Measurements from ENCODE around the gene ACOD1. TPM values are rescaled to one million over a fixed set of nuclear protein-coding genes. Genes with fewer than 3 reads are reported as not detected.
"Not testable (repeated sequence)": the region's sequence is repeated elsewhere in the genome, so short reads cannot be mapped to it uniquely, and the experiment has no call there.

The ACOD1 gene
- total and polyA plus RNA-seq, 3 donors from 2014 or later = 0.12 TPM; not detected in 2

DNA sequence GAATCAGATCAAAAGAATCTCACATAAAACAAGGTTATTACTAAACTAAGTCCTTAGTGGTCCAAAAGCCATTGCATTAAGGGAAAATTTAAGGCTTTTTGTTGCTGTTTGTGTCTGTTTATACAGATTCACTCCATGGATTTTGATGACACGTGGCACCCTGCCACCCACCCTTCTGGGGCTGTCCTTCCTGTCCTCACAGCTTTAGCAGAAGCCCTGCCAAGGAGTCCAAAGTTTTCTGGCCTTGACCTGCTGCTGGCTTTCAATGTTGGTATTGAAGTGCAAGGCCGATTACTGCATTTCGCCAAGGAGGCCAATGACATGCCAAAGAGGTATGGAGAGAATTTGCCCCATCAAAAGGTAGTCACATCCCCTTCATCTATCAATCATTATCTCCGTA lies 6.9 kb downstream of the ACOD1 start:
- 49 to 61% methylated on average over 4 of the region's 4 CpGs for WGBS, 2 donors
- no peak overlapping the region for H3K4me3 ChIP-seq
- intact Hi-C loops (cut with DNase I; ENCODE audit: low total_unique reads) = no loop called here

DNA sequence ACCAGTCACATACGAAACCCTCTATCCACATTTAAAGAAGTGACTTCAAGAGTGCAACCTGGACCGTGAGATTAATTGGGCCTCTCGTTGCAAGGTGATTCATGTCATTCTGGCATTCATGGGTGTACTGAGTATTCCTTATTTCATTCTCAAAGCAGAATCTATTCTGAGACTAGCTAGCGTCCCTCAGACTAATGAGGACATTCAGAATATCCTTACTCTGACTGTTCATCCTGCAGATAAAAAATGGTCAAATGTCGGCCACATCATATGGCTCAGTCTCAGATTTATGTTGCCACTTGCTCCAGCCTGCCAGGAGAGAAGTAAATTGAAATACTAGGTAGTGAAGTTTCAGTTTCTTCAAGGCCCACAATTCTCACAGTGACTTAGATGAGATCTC lies 7.3 kb downstream of the ACOD1 start:
- Histone ChIP-seq H3K4me3 (no peak overlapping the region), H3K27me3 (no peaks in the 10 kb centered on the region), H3K9me3 (no peaks in the 10 kb centered on the region), H3K4me1 (no peaks in the 10 kb centered on the region), H3K27ac (no peak overlapping the region), H3K36me3 (ENCODE audit: low read depth, missing control alignments) (no peaks in the 10 kb centered on the region)
- DNase-seq = no peak
- intact Hi-C loops (cut with DNase I; ENCODE audit: low total_unique reads) = no loop called here
- no peak for TF ChIP-seq POLR2A (IDR thresholded peaks at IDR 0.05)
- TF ChIP-seq, protein P1, sequence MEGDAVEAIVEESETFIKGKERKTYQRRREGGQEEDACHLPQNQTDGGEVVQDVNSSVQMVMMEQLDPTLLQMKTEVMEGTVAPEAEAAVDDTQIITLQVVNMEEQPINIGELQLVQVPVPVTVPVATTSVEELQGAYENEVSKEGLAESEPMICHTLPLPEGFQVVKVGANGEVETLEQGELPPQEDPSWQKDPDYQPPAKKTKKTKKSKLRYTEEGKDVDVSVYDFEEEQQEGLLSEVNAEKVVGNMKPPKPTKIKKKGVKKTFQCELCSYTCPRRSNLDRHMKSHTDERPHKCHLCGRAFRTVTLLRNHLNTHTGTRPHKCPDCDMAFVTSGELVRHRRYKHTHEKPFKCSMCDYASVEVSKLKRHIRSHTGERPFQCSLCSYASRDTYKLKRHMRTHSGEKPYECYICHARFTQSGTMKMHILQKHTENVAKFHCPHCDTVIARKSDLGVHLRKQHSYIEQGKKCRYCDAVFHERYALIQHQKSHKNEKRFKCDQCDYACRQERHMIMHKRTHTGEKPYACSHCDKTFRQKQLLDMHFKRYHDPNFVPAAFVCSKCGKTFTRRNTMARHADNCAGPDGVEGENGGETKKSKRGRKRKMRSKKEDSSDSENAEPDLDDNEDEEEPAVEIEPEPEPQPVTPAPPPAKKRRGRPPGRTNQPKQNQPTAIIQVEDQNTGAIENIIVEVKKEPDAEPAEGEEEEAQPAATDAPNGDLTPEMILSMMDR (IDR thresholded peaks at IDR 0.05) = no peak
- WGBS, 2 donors = 71 to 76% methylated on average over 5 of the region's 5 CpGs

More for the DNA sequence above, 6.9 kb downstream of the ACOD1 start:
- Histone ChIP-seq H3K27ac (no peak overlapping the region), H3K36me3 (ENCODE audit: low read depth, missing control alignments) (no peaks in the 10 kb centered on the region), H3K4me1 (no peaks in the 10 kb centered on the region), H3K27me3 (no peaks in the 10 kb centered on the region), H3K9me3 (no peaks in the 10 kb centered on the region)
- DNase-seq = no peak
- no peak for TF ChIP-seq POLR2A (IDR thresholded peaks at IDR 0.05)
- TF ChIP-seq, protein P1 (IDR thresholded peaks at IDR 0.05) = no peak

DNA sequence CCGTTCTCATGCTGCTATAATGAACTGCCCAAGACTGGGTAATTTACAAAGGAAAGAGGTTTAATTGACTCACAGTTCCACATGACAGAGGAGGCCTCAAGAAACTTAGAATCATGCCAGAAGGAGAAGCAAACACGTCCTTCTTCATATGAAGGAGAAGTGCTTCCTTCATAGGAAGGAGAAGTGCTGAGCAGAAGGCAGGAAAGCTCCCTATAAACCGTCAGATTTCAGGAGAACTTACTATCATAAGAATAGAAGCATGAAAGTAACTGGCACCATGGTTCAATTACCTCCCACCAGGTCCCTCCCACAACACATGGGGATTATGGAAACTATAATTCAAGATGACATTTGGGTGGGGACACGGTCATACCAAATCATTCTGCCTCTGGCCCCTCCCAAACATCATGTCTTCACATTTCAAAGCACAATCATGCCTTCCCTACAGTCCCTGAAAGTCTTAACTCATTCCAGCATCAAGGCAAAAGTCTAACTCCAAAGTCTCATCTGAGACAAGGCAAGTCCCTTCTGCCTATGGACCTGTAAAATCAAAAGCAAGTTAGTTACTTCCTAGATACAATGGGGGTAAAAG lies 10.6 kb downstream of the ACOD1 start:
- no peak for TF ChIP-seq POLR2A (IDR thresholded peaks at IDR 0.05)
- TF ChIP-seq, protein P1 (IDR thresholded peaks at IDR 0.05) = no peak
- intact Hi-C loops (cut with DNase I; ENCODE audit: low total_unique reads) = no loop called here
- WGBS, 2 donors = 78 to 93% methylated on average over 4 of the region's 4 CpGs
- DNase-seq = no peak
- H3K36me3 ChIP-seq (ENCODE audit: low read depth, missing control alignments) = no peaks in the 10 kb centered on the region
- no peaks in the 10 kb centered on the region for H3K27me3 ChIP-seq
- no peaks in the 10 kb centered on the region for H3K4me1 ChIP-seq
- no peak overlapping the region for H3K27ac ChIP-seq
- no peak overlapping the region for H3K4me3 ChIP-seq
- no peaks in the 10 kb centered on the region for H3K9me3 ChIP-seq

DNA sequence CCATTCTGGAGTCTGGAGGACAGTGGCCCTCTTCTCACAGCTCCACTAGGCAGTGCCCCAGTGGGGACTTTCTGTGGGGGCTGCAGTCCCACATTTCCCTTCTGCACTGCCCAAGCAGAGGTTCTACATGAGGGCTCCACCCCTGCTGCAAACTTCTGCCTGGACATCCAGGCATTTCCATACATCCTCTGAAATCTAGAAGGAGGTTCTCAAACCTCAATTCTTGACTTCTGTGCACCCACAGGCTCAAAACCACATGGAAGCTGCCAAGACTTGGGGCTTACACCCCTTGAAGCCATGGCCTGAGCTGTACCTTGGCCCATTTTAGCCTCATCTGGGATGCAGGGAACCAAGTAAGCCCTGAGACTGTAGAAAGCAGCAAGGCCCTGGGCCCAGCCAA lies 11.4 kb downstream of the ACOD1 start:
- H3K4me1 ChIP-seq; H3K27ac ChIP-seq; intact Hi-C loops (cut with DNase I; ENCODE audit: low total_unique reads); DNase-seq; H3K27me3 ChIP-seq; H3K4me3 ChIP-seq; H3K9me3 ChIP-seq; H3K36me3 ChIP-seq (ENCODE audit: low read depth, missing control alignments): not testable (repeated sequence)

DNA sequence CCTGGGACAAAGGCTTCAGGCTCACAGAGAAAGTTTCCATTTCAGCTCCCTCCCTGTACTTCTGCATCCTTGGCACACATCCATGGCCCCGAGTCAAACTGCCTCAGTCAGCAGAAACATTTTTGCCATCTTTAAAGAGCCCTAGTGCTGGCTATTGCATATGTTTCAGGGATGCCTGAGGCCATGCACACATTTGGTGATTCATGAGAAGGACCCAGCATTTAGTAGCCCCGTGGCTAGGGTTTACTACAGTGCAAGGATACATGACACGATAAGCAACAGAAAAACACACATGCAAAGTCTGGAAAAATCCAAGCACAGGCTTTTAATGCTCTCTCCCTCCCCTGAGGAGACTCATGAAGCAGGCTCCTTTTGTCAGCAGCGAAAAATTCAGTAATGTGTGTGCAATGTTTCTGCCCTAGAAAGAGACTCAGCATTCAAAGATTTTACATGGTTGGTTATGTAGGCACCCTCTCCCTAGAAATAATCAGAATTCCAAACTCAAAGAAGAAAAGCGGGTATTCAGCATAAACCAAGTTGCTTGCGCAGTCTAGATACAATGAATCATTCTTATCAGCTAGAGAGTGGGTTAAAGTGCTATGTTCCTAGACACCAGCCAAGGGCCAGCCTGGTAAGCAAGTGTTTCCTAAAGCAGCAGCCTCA lies 17.6 kb downstream of the ACOD1 start:
- WGBS, 2 donors = 17 to 42% methylated on average over 6 of the region's 6 CpGs
- no peak overlapping the region for H3K4me3 ChIP-seq
- H3K27ac ChIP-seq = peak overlapping the region; percentile 44 to 48
- no peaks in the 10 kb centered on the region for H3K36me3 ChIP-seq (ENCODE audit: low read depth, missing control alignments)
- H3K27me3 ChIP-seq = no peaks in the 10 kb centered on the region
- peaks cover 20% of the 10 kb centered on the region for H3K4me1 ChIP-seq
- intact Hi-C loops (cut with DNase I; ENCODE audit: low total_unique reads) = no loop called here
- DNase-seq = peak; percentile 87
- no peaks in the 10 kb centered on the region for H3K9me3 ChIP-seq
- no peak for TF ChIP-seq POLR2A (IDR thresholded peaks at IDR 0.05)
- TF ChIP-seq, protein P1 (IDR thresholded peaks at IDR 0.05) = no peak
